ENCODE data around the gene PTER.

PTER gene

DNA sequence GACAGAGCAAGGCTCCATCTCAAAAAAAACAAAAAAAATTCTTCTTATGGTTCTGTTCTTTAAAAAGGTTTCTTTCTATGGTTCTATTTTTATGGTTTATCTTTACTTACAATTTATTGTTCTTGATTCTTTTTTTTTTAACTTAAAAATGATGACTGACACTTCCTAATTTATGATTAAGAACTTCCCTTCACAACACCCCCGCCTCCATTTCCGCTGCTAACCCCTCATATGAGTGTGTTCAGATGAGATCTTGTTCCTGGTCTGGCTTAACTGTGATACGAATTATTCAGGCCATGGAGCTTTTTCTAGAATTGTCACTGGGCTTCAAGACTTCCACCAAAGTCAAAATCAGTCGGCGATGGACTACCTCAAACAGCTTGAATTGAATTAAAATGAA lies 33.9 kb downstream of the PTER start:
- DNase-seq (ENCODE audit: low read depth), result no peak

GRCh38 chr10:16472828-16473227 lies 36.0 kb downstream of the PTER start:
- no peak for DNase-seq (ENCODE audit: low read depth)

DNA sequence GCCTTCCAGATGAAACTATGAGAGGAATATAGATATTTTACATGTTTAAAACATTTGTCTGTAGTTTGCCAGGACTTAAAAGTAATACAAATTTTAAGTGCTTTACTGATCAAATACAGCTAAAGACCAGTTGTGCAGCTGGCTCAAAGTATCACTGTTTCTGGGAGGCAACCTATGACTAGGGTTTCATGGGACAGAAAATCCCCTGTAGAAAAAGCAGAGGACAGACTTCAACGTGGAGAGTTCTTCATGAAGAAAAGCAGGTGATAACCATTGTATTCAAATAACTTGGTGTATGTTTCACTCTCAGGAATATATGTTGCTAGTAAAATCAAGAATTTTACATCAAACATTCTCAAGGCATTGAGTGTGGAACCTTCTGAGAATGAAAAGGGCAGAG lies 40.9 kb downstream of the PTER start:
- DNase-seq (ENCODE audit: low read depth), result no peak

GRCh38 chr10:16478801-16479200 lies 42.0 kb downstream of the PTER start:
- no peak for DNase-seq (ENCODE audit: low read depth)

DNA sequence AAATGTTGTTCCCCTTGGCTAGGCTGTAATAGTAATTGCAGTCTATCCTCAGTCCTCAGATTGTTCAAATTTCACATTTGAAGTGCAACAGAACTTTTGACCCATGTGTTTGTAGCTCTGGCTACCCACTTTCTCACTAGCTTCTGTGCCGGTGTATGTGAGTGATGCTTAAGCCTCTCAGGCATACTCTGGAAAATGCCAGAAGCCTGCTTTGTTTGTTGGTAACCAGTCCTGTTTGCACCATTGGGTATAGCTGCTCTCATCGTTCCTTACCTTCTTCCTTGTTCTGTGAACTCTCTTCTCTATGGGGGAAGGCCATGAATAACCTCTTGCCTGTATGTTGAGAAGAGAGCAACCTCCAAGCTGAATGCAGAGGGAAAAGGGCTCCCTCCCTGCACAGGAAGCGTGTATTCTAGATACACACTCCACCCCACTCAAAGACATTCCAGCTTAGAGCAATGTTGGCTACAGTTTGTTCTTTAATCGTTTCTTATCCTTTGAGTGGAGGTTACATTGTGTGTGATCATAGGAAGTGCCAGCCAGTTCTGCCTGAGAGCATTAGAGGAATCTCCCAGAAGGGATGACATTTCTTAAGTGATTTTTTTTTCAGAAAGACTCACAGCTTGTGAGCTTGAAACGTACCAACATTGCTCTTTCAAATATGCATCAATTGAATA lies 44.4 kb downstream of the PTER start:
- no peak for DNase-seq (ENCODE audit: low read depth)

DNA sequence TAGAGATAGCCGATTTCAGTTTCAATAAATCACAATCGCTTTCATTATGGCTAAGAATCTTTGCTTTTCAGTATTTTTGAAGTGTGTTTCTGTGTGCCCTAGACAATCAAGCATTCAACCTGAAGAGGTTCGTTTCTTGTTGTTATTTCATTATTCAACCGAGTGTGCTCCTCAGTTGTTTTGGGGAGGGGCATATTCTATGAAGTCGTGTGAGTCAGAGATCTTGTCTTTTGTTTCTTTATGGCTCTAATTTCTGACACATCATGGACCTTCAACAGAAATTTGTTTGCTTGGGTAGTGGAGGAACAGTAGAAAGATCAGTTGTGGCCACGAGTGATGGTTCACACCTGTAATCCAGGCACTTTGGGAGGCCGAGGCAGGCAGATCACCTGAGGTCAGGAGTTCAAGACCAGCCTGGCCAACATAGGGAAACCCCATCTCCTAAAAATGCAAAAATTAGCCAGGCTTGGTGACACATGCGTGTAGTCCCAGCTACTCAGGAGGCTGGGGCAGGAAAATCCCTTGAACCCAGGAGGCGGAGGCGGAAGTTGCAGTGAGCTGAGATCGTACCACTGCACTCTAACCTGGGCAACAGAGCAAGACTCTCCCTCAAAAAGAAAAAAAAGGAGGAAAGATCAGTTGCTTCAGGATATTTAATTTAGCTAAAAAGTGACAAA lies 46.6 kb downstream of the PTER start:
- no peak for DNase-seq (ENCODE audit: low read depth)

- no peak for DNase-seq (ENCODE audit: low read depth)
These were observed 53.7 kb downstream of the PTER start for GRCh38 chr10:16490511-16490910.

DNA sequence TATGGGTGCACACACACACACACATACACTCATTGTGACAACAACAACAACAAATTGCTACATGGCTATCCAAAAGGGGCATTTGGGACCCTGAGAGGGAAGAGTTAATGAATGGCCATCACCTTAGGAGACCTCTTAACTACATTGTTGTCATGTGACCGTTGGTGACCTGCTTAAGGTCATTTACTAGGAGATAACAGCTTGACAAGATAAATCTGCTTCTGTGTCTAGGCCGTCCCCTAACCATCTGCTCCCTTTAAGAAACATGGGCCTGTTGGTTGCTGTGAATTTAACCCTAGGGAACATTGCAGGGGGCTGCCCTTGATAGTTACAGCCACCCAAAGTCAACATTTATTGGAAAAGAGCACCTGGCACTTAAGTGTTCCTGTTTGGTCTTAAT lies 55.1 kb downstream of the PTER start:
- DNase-seq (ENCODE audit: low read depth), result no peak

DNA sequence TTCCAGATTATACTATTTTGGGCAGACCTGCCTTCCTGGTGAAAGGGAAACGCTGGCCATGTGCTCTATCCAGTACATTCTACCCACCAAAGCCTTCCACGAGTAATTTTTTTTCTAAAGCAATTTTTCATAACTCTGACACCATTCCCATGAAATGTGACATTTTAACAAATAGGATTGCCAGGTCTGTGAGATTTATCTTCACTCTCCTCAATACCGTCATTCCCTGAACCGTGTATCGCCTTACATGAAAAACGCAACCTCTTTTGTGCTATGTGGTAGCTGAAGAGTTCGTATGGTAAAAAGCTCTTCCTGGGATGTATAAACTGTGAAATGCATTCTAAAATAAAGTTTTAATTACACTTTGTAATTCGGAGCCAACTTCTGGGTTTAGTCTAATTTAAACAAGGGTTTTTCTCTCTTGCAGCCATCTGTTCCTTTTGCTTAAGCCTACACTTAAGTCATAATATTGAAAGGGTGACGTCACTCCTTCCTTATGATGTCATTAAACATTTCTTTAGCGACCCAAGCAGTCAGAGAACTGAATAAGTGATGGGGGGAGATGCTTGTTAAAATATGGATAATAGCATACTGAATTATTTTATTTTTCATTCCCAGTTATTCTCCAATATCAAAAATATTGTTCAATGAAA lies 57.2 kb downstream of the PTER start:
- no peak for DNase-seq (ENCODE audit: low read depth)

GRCh38 chr10:16497911-16498310 lies 61.1 kb downstream of the PTER start:
- no peak for DNase-seq (ENCODE audit: low read depth)

- no peak for DNase-seq (ENCODE audit: low read depth)
These were observed 68.4 kb downstream of the PTER start for GRCh38 chr10:16505161-16505560.

- no peak for DNase-seq (ENCODE audit: low read depth)
These were observed 73.2 kb downstream of the PTER start for GRCh38 chr10:16509996-16510395.

DNA sequence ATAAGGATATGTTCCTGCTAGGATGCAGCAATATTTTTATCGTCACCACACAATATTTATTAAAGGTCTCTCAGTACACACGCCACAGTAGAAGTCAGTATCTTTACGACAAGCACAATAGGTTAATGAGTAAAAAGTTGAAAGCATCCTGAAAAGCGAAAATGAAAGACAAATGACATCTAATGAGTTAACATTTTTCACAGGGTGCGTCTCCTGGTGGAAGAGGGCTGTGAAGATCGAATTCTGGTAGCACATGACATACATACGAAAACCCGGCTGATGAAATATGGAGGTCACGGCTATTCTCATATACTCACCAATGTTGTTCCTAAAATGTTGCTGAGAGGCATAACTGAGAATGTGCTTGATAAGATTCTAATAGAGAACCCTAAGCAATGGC lies 74.0 kb downstream of the PTER start:
- no peak for DNase-seq (ENCODE audit: low read depth)

GRCh38 chr10:16518822-16519221 lies 82.0 kb downstream of the PTER start:
- no peak for DNase-seq (ENCODE audit: low read depth)

DNA sequence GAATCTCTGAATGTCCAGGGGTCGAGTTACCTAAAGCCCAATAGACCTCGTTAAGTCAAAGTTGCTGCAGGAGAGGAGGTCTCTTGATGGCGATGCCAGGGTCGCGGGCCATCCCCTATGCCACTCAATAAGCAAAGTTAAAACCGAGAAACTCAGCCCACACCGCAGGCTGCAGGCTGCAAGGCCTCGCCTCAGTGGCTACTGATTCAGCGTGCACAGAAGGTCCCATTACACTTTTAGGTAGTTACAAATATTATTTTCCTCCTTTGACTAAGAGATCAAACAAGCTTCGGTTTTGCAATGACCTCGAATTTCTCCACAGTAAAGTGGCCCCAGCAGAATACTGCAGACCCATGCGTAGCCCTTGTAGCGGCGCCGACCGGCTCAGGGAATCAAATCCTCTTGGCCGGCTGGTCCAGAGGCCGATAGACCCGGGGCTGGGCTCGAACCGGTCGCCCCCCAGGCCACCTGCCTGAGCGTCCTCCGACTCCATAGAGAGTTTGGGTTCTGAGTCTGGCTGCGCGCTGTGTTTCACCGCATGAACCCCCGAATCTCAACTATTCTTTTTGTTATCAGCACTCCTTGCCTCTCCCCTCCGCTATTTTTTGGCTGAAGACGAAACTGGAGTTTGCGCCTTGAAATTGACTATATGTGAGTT lies 82.6 kb downstream of the PTER start:
- no peak for DNase-seq (ENCODE audit: low read depth)

GRCh38 chr10:16519908-16520861 lies 83.4 kb downstream of the PTER start:
- no peak for DNase-seq (ENCODE audit: low read depth)

- DNase-seq (ENCODE audit: low read depth), result no peak
These were observed 84.1 kb downstream of the PTER start for GRCh38 chr10:16520900-16521299.

DNA sequence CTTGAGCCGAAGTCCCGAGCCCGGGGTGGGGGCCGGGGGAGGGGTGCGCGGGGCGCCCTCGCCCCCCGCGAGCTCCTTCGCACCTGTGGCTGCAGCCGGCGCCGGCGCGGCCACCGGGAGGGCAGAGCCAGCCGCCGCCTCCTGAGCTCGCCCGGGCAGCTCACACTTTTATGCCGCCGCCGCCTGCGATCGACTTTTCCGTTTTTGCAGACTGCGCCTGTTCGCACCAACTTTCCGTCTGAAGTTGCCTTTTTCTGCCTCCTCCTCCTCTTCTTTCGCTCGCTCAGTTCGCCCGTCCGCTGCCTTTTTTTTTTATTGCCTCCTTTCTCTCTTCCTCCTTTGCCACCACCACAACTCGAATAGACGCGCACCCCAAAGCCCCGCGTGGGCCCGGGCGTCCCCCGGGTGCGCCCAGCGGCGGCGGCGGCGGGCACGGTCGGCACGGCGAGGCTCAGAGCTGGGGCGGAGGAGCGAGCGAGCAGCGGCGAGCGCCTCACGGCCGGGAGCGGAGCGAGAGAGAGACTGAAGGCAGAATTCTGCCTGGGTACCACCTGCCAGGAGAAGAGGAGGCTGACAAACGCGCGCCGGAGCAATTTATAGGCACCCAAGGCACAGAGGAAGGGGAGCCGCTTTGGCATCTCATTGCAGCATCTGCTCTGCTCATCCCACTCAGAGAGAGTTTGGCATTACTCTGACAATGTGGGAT lies 84.7 kb downstream of the PTER start, which contains the start of gene C1QL3:
TSS of gene C1QL3 (minus strand) at position 569 of the 706 bp plus-strand sequence. CDS start 814 bp downstream, outside the sequence.
- DNase-seq (ENCODE audit: low read depth), result no peak

GRCh38 chr10:16527452-16527851 lies 90.6 kb downstream of the PTER start:
- DNase-seq (ENCODE audit: low read depth), result no peak

- DNase-seq (ENCODE audit: low read depth), result no peak
These were observed 93.0 kb downstream of the PTER start for GRCh38 chr10:16529853-16530252.

- no peak for DNase-seq (ENCODE audit: low read depth)
These were observed 99.3 kb downstream of the PTER start for GRCh38 chr10:16536155-16536554.
